Measurements from ENCODE around the gene TFF3. TPM values are rescaled to one million over a fixed set of nuclear protein-coding genes. Genes with fewer than 3 reads are reported as not detected.

TFF3 gene
- total RNA-seq, 5 donors from 2014 or later (not counting 1 experiment from before 2014, with no cell fraction given), result 1.3 to 1.7 TPM; not detected in 3

- no peak overlapping the region for H3K4me3 ChIP-seq (ENCODE audit: control insufficient read depth in 1 of 2, extremely low read depth in 1 of 2, low read length in 1 of 2)
Observed at GRCh38 chr21:42319851-42320572, 4.8 kb upstream of the TFF3 start.

DNA sequence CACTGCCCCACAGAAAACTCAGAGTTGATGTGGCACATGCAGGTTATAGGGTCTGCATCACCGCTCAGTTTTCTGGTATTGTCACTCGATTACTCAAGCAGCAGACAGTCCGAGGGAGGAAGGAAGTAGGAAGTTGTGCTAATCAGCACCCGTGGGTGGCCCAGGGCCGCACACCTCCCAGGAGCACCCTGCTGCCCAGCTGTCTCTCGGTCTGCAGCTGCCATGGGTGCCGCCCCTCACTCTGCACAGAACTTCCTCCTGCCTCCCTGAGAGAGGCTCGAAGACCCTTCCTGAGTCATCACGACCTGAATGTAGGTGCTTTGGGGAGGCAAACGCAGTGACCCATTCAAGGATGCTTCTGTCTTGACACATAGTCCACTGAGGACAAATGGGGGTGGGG, 4.2 kb upstream of the TFF3 start:
- Histone ChIP-seq H3K27me3 (replicated peaks in 1 of 2; ENCODE audit: control insufficient read depth in 2 of 2, extremely low read depth in 1 of 2, insufficient read depth in 2 of 2, low read length in 1 of 2) (peaks cover 0 to 18% of the 10 kb centered on the region in 2 experiments), H3K9me3 (no peaks in the 10 kb centered on the region), H3K36me3 (ENCODE audit: control insufficient read depth in 2 of 2, extremely low read depth in 1 of 2, insufficient read depth in 1 of 2, low read length in 1 of 2) (no peaks in the 10 kb centered on the region), H3K4me1 (ENCODE audit: control insufficient read depth in 1 of 2, extremely low read depth in 1 of 2, insufficient read depth in 2 of 2, low read length in 2 of 2) (peaks cover 0 to 9% of the 10 kb centered on the region in 2 experiments), H3K4me3 (ENCODE audit: control insufficient read depth in 1 of 2, extremely low read depth in 1 of 2, low read length in 1 of 2) (no peak overlapping the region), H3K27ac (ENCODE audit: low read length) (no peak overlapping the region)
- Mint-ChIP-seq H3K27ac (no peak overlapping the region), H3K36me3 (no peaks in the 10 kb centered on the region), H3K9me3 (no peaks in the 10 kb centered on the region), H3K27me3 (peaks cover 8 to 12% of the 10 kb centered on the region in 2 donors), H3K4me1 (peaks cover 5 to 10% (median 8%) of the 10 kb centered on the region in 3 donors), H3K4me3 (no peak overlapping the region)
- DNase-seq (no peak), ATAC-seq (replicated peaks in 1 of 4) (peak in 2 of 4 experiments; percentile 36 to 40)
- 10% methylated on average over 3 of the region's 10 CpGs for WGBS (ENCODE audit: insufficient coverage)
- ChIA-PET CTCF (interaction anchor here in 1 of 2 donors (0.5 kb wide), 1 partner anchor 503 kb away, joined by 4 read pairs; no protein-coding TSS in a partner anchor), POLR2A (no interaction called here)

More at GRCh38 chr21:42319851-42320572, 4.8 kb upstream of the TFF3 start:
- no peak for ATAC-seq (replicated peaks in 1 of 4)
- Histone ChIP-seq H3K27me3 (replicated peaks in 1 of 2; ENCODE audit: control insufficient read depth in 2 of 2, extremely low read depth in 1 of 2, insufficient read depth in 2 of 2, low read length in 1 of 2) (peaks cover 0 to 18% of the 10 kb centered on the region in 2 experiments), H3K9me3 (no peaks in the 10 kb centered on the region), H3K36me3 (ENCODE audit: control insufficient read depth in 2 of 2, extremely low read depth in 1 of 2, insufficient read depth in 1 of 2, low read length in 1 of 2) (no peaks in the 10 kb centered on the region), H3K27ac (ENCODE audit: low read length) (no peak overlapping the region), H3K4me1 (ENCODE audit: control insufficient read depth in 1 of 2, extremely low read depth in 1 of 2, insufficient read depth in 2 of 2, low read length in 2 of 2) (peaks cover 0 to 9% of the 10 kb centered on the region in 2 experiments)
- WGBS (ENCODE audit: insufficient coverage), result 58% methylated on average over 11 of the region's 17 CpGs
- Mint-ChIP-seq H3K36me3 (no peaks in the 10 kb centered on the region), H3K27ac (no peak overlapping the region), H3K4me3 (no peak overlapping the region), H3K9me3 (no peaks in the 10 kb centered on the region), H3K4me1 (peaks cover 5 to 10% (median 8%) of the 10 kb centered on the region in 3 donors), H3K27me3 (peaks cover 10 to 15% of the 10 kb centered on the region in 2 donors)
- CTCF ChIA-PET, result interaction anchor here in 1 of 2 donors (0.5 kb wide), 1 partner anchor 504 kb away, joined by 4 read pairs; no protein-coding TSS in a partner anchor
- POLR2A ChIA-PET, result no interaction called here
- no peak for DNase-seq

DNA sequence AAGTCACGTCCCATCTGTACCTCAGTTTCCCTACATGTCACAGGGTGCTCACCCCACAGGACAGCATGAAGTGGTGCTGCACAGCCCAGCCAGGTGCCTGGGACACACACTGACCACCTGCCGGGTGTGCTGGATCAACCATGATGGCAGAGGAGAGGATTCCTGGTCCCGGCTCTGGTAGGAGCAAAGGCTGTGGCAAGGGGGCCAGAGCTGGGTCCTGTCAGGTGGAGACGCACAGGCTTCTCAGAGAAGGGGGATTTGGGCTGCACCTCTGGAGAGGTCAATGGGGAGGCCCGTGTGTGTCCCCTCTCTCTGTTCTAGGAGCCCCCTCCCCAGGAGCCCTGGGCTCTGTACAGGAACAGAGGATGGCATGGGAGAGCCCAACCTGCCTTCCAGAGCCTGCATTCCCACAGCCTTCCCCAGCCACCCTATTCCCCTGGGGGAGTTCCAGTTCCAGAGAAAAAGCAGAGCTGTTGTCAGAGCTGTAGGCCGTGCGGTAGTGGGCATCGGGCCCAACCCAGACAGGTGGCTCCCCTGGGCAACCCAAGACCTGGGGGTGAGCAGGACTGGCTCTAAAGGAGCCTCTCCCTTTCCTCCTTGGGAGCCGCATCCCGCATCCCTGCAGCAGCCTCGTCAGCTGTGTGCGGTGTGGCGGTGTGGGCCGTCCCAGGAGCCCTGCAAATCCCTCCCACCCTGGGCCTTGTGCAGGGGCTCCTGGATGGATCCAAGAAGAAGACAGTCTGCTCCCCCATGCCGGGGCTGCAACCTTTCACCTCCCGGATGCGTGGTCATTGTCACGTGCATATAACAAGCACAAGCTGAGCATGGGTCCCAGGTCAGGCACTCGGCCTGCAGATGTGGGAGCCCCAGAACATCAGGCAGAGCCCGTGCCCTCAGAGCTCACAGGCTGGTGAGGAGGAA, 2.9 kb upstream of the TFF3 start:
- DNase-seq, result no peak
- H3K9me3 Mint-ChIP-seq, result no peaks in the 10 kb centered on the region

GRCh38 chr21:42317341-42317741, 2.1 kb upstream of the TFF3 start:
- peaks cover 4 to 5% of the 10 kb centered on the region in 2 donors for H3K27me3 Mint-ChIP-seq
- Histone ChIP-seq H3K27ac (ENCODE audit: low read length) (no peak overlapping the region), H3K27me3 (replicated peaks in 1 of 2; ENCODE audit: control insufficient read depth in 2 of 2, extremely low read depth in 1 of 2, insufficient read depth in 2 of 2, low read length in 1 of 2) (peaks cover 0 to 11% of the 10 kb centered on the region in 2 experiments), H3K4me1 (ENCODE audit: control insufficient read depth in 1 of 2, extremely low read depth in 1 of 2, insufficient read depth in 2 of 2, low read length in 2 of 2) (peaks cover 0 to 9% of the 10 kb centered on the region in 2 experiments), H3K4me3 (ENCODE audit: control insufficient read depth in 1 of 2, extremely low read depth in 1 of 2, low read length in 1 of 2) (no peak overlapping the region), H3K9me3 (no peaks in the 10 kb centered on the region), H3K36me3 (ENCODE audit: control insufficient read depth in 2 of 2, extremely low read depth in 1 of 2, insufficient read depth in 1 of 2, low read length in 1 of 2) (no peaks in the 10 kb centered on the region)
- no peak overlapping the region for H3K27ac Mint-ChIP-seq
- CTCF ChIA-PET, result no interaction called here
- peaks cover 5 to 10% (median 8%) of the 10 kb centered on the region in 3 donors for H3K4me1 Mint-ChIP-seq
- 86% methylated on average over 4 of the region's 8 CpGs for WGBS (ENCODE audit: insufficient coverage)
- no peaks in the 10 kb centered on the region for H3K36me3 Mint-ChIP-seq
- ATAC-seq (replicated peaks in 1 of 4) (no peak), DNase-seq (no peak)
- POLR2A ChIA-PET, result interaction anchor here in 1 of 2 donors (0.6 kb wide), 1 partner anchor 657 kb away, joined by 13 read pairs; no protein-coding TSS in a partner anchor
- H3K9me3 Mint-ChIP-seq, result no peaks in the 10 kb centered on the region
- H3K4me3 Mint-ChIP-seq, result no peak overlapping the region

More for the DNA sequence above, 2.9 kb upstream of the TFF3 start:
- H3K4me3 ChIP-seq (ENCODE audit: control insufficient read depth in 1 of 2, extremely low read depth in 1 of 2, low read length in 1 of 2), result no peak overlapping the region
- H3K27ac ChIP-seq (ENCODE audit: low read length), result no peak overlapping the region
- CTCF ChIA-PET, result interaction anchor here in 1 of 2 donors (0.6 kb wide), 1 partner anchor 9 kb away, joined by 8 read pairs; no protein-coding TSS in a partner anchor
- WGBS (ENCODE audit: insufficient coverage), result 93% methylated on average over 9 of the region's 20 CpGs
- no peaks in the 10 kb centered on the region for H3K36me3 Mint-ChIP-seq
- ATAC-seq (replicated peaks in 1 of 4), result no peak
- H3K4me1 Mint-ChIP-seq, result peaks cover 5 to 10% (median 8%) of the 10 kb centered on the region in 3 donors
- no peaks in the 10 kb centered on the region for H3K9me3 ChIP-seq
- H3K27me3 ChIP-seq (replicated peaks in 1 of 2; ENCODE audit: control insufficient read depth in 2 of 2, extremely low read depth in 1 of 2, insufficient read depth in 2 of 2, low read length in 1 of 2), result peaks cover 0 to 17% of the 10 kb centered on the region in 2 experiments
- H3K27me3 Mint-ChIP-seq, result peaks cover 4 to 8% of the 10 kb centered on the region in 2 donors
- H3K4me1 ChIP-seq (ENCODE audit: control insufficient read depth in 1 of 2, extremely low read depth in 1 of 2, insufficient read depth in 2 of 2, low read length in 2 of 2), result peaks cover 0 to 9% of the 10 kb centered on the region in 2 experiments
- H3K4me3 Mint-ChIP-seq, result no peak overlapping the region
- POLR2A ChIA-PET, result interaction anchor here in 1 of 2 donors (0.6 kb wide), 1 partner anchor 656 kb away, joined by 13 read pairs; no protein-coding TSS in a partner anchor
- no peaks in the 10 kb centered on the region for H3K36me3 ChIP-seq (ENCODE audit: control insufficient read depth in 2 of 2, extremely low read depth in 1 of 2, insufficient read depth in 1 of 2, low read length in 1 of 2)
- no peak overlapping the region for H3K27ac Mint-ChIP-seq

DNA sequence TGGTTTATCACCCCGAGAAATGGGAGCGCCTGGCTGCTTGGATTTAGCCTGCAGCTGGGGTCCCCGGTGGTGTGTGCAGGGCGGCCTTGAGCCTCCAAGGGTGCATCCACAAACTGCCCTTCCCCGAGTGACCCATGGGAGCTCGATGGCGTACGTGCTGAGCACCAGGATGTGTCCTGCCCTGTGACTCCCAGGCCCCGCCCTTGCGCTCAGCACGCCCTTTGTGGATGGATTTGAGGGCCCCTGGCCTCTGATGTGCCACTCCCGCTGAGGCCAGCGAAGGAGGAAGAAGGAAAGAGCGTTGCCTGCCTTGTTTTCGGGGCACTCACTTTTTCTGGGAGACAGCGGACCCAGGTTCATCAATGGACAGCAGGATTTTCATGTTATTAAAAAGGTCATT, 1.7 kb upstream of the TFF3 start:
- ATAC-seq (replicated peaks in 1 of 4), result no peak
- H3K27ac Mint-ChIP-seq, result no peak overlapping the region

More for the DNA sequence above, 1.7 kb upstream of the TFF3 start:
- H3K4me1 Mint-ChIP-seq, result peaks cover 5 to 10% (median 8%) of the 10 kb centered on the region in 3 donors
- no peaks in the 10 kb centered on the region for H3K36me3 ChIP-seq (ENCODE audit: control insufficient read depth in 2 of 2, extremely low read depth in 1 of 2, insufficient read depth in 1 of 2, low read length in 1 of 2)
- WGBS (ENCODE audit: insufficient coverage), result 94% methylated on average over 15 of the region's 16 CpGs
- POLR2A ChIA-PET, result no interaction called here
- H3K4me1 ChIP-seq (ENCODE audit: control insufficient read depth in 1 of 2, extremely low read depth in 1 of 2, insufficient read depth in 2 of 2, low read length in 2 of 2), result peaks cover 0 to 9% of the 10 kb centered on the region in 2 experiments
- peaks cover 4 to 5% of the 10 kb centered on the region in 2 donors for H3K27me3 Mint-ChIP-seq
- CTCF ChIA-PET, result no interaction called here
- H3K4me3 Mint-ChIP-seq, result no peak overlapping the region
- H3K4me3 ChIP-seq (ENCODE audit: control insufficient read depth in 1 of 2, extremely low read depth in 1 of 2, low read length in 1 of 2), result no peak overlapping the region
- peaks cover 0 to 11% of the 10 kb centered on the region in 2 experiments for H3K27me3 ChIP-seq (replicated peaks in 1 of 2; ENCODE audit: control insufficient read depth in 2 of 2, extremely low read depth in 1 of 2, insufficient read depth in 2 of 2, low read length in 1 of 2)
- no peaks in the 10 kb centered on the region for H3K36me3 Mint-ChIP-seq
- no peaks in the 10 kb centered on the region for H3K9me3 Mint-ChIP-seq
- DNase-seq, result no peak
- no peak overlapping the region for H3K27ac ChIP-seq (ENCODE audit: low read length)
- H3K9me3 ChIP-seq, result no peaks in the 10 kb centered on the region

All from T-cell (primary cell).